Stomach (tissue), 9 donors: Measurements from ENCODE around the gene ANKRD65. TPM values are rescaled to one million over a fixed set of nuclear protein-coding genes. Genes with fewer than 3 reads are reported as not detected.
A peak's percentile ranks its signal among the peaks of the same experiment; 100 is the strongest.

Experiments
- DNase-seq, 2 donors: peaks; one replicate each; pipeline versions ENCODE4 v3.0.0 to v3.0.0-alpha.2; 2013 to 2019
- H3K27ac ChIP-seq, 5 donors: fragments of 200-600 bp in 4 of 5; sonication (generic) in 4 of 5; one replicate each; pipeline ENCODE4 v1.5.1; 2013 to 2019; ENCODE audit warnings: mild to moderate bottlenecking in 1 of 5, moderate library complexity in 1 of 5
- H3K27me3 ChIP-seq, 3 donors: fragments of 200-600 bp; sonication (generic); one replicate each; pipeline ENCODE4 v1.5.1; 2017 to 2019; ENCODE audit warnings: mixed run types in 1 of 3
- H3K36me3 ChIP-seq, 4 donors: fragments of 200-600 bp; sonication (generic); 1 replicate in 3 of 4; 2 replicates in 1 of 4; pipeline ENCODE4 v1.5.1; 2016 to 2019
- H3K4me1 ChIP-seq, 4 donors: fragments of 200-600 bp; sonication (generic); one replicate each; pipeline ENCODE4 v1.5.1; 2016 to 2019
- H3K4me3 ChIP-seq, 4 donors: fragments of 200-600 bp; sonication (generic) in 3 of 4; one replicate each; pipeline ENCODE4 v1.5.1; 2016 to 2019; ENCODE audit warnings: mild to moderate bottlenecking in 1 of 4
- H3K9me3 ChIP-seq, 4 donors: fragments of 200-600 bp; sonication (generic); one replicate each; pipeline ENCODE4 v1.5.1; 2016 to 2019
- EP300 ChIP-seq: sonication (generic); formaldehyde crosslinking; IDR thresholded peaks from one replicate; pipeline ENCODE4 v1.6.1; 2017; ENCODE audit warnings: antibody characterized with exemption
- POLR2A ChIP-seq, 4 donors: fragments of 450-650 bp; IDR thresholded peaks; one replicate each; pipeline ENCODE4 v1.6.1; 2016; ENCODE audit warnings: antibody characterized with exemption in 4 of 4, control low read depth in 2 of 4, mild to moderate bottlenecking in 1 of 4, moderate library complexity in 1 of 4
- POLR2AphosphoS5 ChIP-seq, 3 donors: sonication (generic); formaldehyde crosslinking; IDR thresholded peaks; one replicate each; pipeline ENCODE4 v1.6.1; 2016; ENCODE audit warnings: antibody characterized with exemption in 3 of 3
- WGBS, 5 donors: extraction: QIAGEN DNeasy Blood & Tissue Kit in 3 of 5; methylation state at CpG; one replicate each; pipeline versions ENCODE4 v1.1.5 to v1.1.7; 2013 to 2018; 5-methylcytosine and 5-hydroxymethylcytosine counted together
- intact Hi-C: fragments of 100-400 bp; cut with DNase I; formaldehyde crosslinking; loops from one replicate; pipeline ENCODE4 v1.15.1; 2023; ENCODE audit warnings: low total_unique reads
- polyA plus RNA-seq, 3 donors: library from polyadenylated mRNA; stranded (reverse); fragments of 200-250 nt; gene quantifications; one replicate each; pipeline ENCODE4 v1.2.3, GENCODE V29; 2013
- total RNA-seq, 5 donors: library from RNA; depleted of rRNA; stranded (reverse); fragments of >200 nt; gene quantifications; one replicate each; pipeline versions ENCODE4 v1.1.0 to v1.2.3, GENCODE V29; 2014 to 2016
- TF ChIP-seq, protein P1 (sequence below), 7 experiments: fragments of 450-650 bp in 4 of 7; fragments of 200-600 bp in 3 of 7; sonication (generic) in 3 of 7; IDR thresholded peaks; one replicate each; pipeline ENCODE4 v1.5.1; 2016 to 2019; ENCODE audit warnings: antibody characterized with exemption in 7 of 7, control low read depth in 2 of 7, mild to moderate bottlenecking in 1 of 7
- donor health status: healthy with polysubstance abuse.
- donor health status: Bipolar disorder and iron deficiency.
- donor health status: healthy.

Gene ANKRD65
- total and polyA plus RNA-seq, 8 donors = 0.89 to 13.6 (median 8.7) TPM; not detected in 1

DNA sequence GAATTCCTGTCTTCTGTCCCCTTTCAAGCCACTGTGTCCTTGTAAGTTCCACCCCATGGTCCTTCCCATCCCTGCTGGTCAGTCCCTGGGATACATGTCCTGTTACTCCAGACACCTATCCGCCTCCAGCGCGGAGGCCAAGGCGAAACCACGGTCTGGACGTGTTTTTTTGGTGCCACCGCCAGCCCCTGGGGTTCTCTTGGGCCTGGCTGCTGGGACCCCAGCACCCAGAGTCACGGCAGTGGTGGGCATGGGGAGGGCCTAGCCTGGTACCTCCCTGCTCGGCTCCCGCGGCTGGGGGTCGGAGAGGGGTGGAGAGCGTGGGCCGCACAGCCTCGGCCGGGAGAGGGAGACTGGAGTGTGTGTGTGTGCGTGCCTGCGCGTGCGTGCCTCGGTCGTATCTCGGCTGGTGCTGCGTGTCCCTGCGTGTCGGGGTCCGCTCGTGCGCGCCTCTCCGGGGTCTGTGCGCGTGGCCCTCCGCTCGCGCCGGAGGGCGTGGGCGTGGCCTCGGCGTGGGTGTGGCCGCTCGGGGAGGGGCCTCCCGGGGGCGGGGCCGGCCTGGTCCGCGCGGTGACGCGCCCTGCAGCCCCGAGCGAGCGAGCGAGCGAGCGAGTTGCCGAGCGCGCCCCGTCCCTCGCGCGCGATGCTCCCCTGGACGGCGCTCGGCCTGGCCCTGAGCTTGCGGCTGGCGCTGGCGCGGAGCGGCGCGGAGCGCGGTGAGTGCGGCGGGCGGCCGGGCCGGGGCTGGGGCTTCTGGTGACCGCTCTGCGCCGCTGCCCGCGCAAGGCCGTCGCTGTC lies 14.2 kb upstream of the ANKRD65 start, which contains the start of gene VWA1:
Gene VWA1, plus strand, starts transcription at position 585 of the 798 bp plus-strand sequence. Its CDS starts 59 bp downstream, at position 644.
- H3K27me3 ChIP-seq = peaks cover 0 to 33% (median 7%) of the 10 kb centered on the region in 3 donors
- intact Hi-C loops = no loop called here
- peak; percentile 80 to 92 for DNase-seq
- H3K4me1 ChIP-seq = peaks cover 83 to 91% (median 87%) of the 10 kb centered on the region in 4 donors
- TF ChIP-seq POLR2AphosphoS5 (IDR thresholded peaks at IDR 0.05) (peak in 2 of 3 donors; percentile 58 to 71), POLR2A (IDR thresholded peaks at IDR 0.05) (no peak), EP300 (no peak)
- TF ChIP-seq, protein P1, sequence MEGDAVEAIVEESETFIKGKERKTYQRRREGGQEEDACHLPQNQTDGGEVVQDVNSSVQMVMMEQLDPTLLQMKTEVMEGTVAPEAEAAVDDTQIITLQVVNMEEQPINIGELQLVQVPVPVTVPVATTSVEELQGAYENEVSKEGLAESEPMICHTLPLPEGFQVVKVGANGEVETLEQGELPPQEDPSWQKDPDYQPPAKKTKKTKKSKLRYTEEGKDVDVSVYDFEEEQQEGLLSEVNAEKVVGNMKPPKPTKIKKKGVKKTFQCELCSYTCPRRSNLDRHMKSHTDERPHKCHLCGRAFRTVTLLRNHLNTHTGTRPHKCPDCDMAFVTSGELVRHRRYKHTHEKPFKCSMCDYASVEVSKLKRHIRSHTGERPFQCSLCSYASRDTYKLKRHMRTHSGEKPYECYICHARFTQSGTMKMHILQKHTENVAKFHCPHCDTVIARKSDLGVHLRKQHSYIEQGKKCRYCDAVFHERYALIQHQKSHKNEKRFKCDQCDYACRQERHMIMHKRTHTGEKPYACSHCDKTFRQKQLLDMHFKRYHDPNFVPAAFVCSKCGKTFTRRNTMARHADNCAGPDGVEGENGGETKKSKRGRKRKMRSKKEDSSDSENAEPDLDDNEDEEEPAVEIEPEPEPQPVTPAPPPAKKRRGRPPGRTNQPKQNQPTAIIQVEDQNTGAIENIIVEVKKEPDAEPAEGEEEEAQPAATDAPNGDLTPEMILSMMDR (IDR thresholded peaks at IDR 0.05) = no peak
- H3K9me3 ChIP-seq = no peaks in the 10 kb centered on the region
- 8 to 65% (median 12%) methylated on average over 6 to 89 of the region's 89 CpGs for WGBS, 5 donors
- peak within 1 kb of the TSS; percentile 54 to 64 (median 58) for H3K4me3 ChIP-seq
- H3K36me3 ChIP-seq = peaks cover 0 to 11% (median 6%) of the 10 kb centered on the region in 4 donors
- H3K27ac ChIP-seq = peak within 1 kb of the TSS; percentile 90 to 96 (median 92)

DNA sequence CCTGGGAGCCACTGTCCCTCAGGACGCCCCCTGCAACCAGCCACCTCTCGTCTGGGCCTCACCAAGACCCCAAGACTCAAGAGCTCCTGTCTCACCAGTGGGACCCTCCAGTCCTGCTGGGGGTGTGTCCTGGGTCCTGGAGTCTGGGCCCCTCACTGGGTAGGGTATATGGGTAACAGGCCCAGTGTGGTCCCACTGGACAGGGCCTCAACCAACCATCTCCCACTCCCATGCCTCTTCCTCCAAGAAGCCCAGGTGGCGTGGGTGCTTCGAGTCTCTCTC lies 13.7 kb upstream of the ANKRD65 start:
- no peak for DNase-seq
- Histone ChIP-seq H3K9me3 (no peaks in the 10 kb centered on the region), H3K4me3 (peak overlapping the region; percentile 54 to 64 (median 58)), H3K27me3 (peaks cover 0 to 33% (median 7%) of the 10 kb centered on the region in 3 donors), H3K4me1 (peaks cover 88 to 92% (median 90%) of the 10 kb centered on the region in 4 donors), H3K36me3 (peaks cover 0 to 9% (median 5%) of the 10 kb centered on the region in 4 donors), H3K27ac (peak overlapping the region; percentile 90 to 96 (median 92))
- 50 to 80% (median 53%) methylated on average over 2 to 4 of the region's 4 CpGs for WGBS, 5 donors
- intact Hi-C loops = no loop called here
- TF ChIP-seq, protein P1 (IDR thresholded peaks at IDR 0.05) = no peak
- TF ChIP-seq POLR2AphosphoS5 (IDR thresholded peaks at IDR 0.05) = no peak
- no peak for TF ChIP-seq EP300
- no peak for TF ChIP-seq POLR2A (IDR thresholded peaks at IDR 0.05)

DNA sequence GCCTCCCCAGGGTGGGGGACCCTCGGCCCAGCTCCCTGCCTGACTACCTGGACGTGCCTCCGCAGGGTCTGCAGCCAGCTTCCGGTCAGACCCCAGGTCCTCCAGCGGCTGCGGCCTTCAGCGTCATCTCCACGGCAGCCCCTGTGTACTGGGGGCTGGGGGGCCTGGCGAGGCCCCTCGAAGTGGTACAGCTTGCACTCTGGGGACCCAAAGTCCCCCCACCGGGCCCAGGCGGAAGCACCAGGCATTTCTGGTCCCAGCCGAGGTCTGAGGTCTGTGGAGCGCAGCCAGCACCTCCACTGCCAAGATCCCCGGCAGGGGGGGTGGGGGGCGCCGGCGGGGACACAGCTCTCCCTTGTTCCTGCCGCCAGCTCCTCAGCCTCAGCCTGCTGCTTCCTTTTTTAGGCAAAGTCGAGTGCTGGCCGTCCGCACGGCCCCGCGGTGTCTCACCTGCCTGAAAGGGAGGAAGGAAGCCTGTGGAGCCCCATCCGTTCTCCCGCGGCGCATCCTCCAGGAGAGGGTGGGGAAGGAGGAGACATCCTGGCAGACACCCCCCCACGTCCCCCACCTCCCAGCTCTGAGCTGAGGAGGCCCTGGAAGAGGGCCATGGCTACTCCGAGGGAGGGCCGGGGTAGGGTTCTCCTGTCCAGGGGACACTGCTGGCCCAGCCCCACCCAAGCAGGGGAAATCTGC lies 13.2 kb upstream of the ANKRD65 start:
- WGBS, 5 donors = 7 to 15% (median 12%) methylated on average over 22 to 32 of the region's 32 CpGs
- Histone ChIP-seq H3K9me3 (no peaks in the 10 kb centered on the region), H3K27ac (peak overlapping the region; percentile 90 to 96 (median 92)), H3K27me3 (peaks cover 0 to 33% (median 7%) of the 10 kb centered on the region in 3 donors), H3K4me3 (peak overlapping the region; percentile 54 to 64 (median 58)), H3K36me3 (peaks cover 0 to 7% (median 3%) of the 10 kb centered on the region in 4 donors), H3K4me1 (peaks cover 93 to 97% (median 95%) of the 10 kb centered on the region in 4 donors)
- intact Hi-C loops = no loop called here
- DNase-seq = peak; percentile 80 to 83
- TF ChIP-seq, protein P1 (IDR thresholded peaks at IDR 0.05) = no peak
- TF ChIP-seq POLR2AphosphoS5 (IDR thresholded peaks at IDR 0.05) (peak in 1 of 3 donors; percentile 29), EP300 (no peak), POLR2A (IDR thresholded peaks at IDR 0.05) (no peak)

DNA sequence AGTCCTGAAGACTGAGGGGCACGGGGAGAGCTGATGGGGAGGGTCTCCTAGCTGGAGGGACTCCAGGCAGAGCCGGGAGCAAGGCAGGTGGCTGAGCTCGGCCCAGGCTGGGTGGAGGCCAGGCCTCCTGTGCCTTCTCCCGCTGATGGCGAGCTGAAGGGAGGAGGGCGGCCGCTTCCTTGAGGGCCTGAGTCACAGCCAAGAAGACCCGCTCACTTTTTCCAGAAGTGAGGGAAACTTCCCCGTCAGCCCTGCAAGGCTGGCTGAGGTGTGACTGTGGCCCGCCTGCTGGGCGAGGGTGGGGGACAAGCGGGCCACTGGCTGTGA lies 12.7 kb upstream of the ANKRD65 start:
- peaks cover 0 to 2% (median under 1%) of the 10 kb centered on the region in 4 donors for H3K36me3 ChIP-seq
- H3K4me1 ChIP-seq = peaks cover 93 to 97% (median 95%) of the 10 kb centered on the region in 4 donors
- TF ChIP-seq POLR2A (IDR thresholded peaks at IDR 0.05) (no peak), EP300 (no peak), POLR2AphosphoS5 (IDR thresholded peaks at IDR 0.05) (peak in 1 of 3 donors; percentile 41)
- TF ChIP-seq, protein P1 (IDR thresholded peaks at IDR 0.05) = no peak
- WGBS, 5 donors = 4 to 34% (median 16%) methylated on average over 5 to 12 of the region's 12 CpGs
- peaks cover 0 to 33% (median 7%) of the 10 kb centered on the region in 3 donors for H3K27me3 ChIP-seq
- peak overlapping the region; percentile 54 to 64 (median 58) for H3K4me3 ChIP-seq
- peak overlapping the region; percentile 90 to 96 (median 92) for H3K27ac ChIP-seq
- peak; percentile 68 to 83 for DNase-seq
- intact Hi-C loops = no loop called here
- no peaks in the 10 kb centered on the region for H3K9me3 ChIP-seq
